K562 treated with DMSO at 1 percent for 12 hours (cell line): ENCODE results near the gene SCRN3. TPM values are rescaled to one million over a fixed set of nuclear protein-coding genes. Genes with fewer than 3 reads are reported as not detected.

ENCODE experiments used
- total RNA-seq: library from RNA; unstranded; fragments of 300-600 nt; gene quantifications from 2 replicates; pipeline ENCODE4 v1.2.3, GENCODE V29; 2022; ENCODE audit not compliant: insufficient read depth

SCRN3 gene, protein sequence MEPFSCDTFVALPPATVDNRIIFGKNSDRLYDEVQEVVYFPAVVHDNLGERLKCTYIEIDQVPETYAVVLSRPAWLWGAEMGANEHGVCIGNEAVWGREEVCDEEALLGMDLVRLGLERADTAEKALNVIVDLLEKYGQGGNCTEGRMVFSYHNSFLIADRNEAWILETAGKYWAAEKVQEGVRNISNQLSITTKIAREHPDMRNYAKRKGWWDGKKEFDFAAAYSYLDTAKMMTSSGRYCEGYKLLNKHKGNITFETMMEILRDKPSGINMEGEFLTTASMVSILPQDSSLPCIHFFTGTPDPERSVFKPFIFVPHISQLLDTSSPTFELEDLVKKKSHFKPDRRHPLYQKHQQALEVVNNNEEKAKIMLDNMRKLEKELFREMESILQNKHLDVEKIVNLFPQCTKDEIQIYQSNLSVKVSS
- 8.4 and 27.3 TPM in 2 replicates for total RNA-seq

GRCh38 chr2:174395284-174395968 is at the start of gene SCRN3:
SCRN3 (plus strand) TSS chr2:174395730; CDS start chr2:174398284, 2,554 bp downstream.

Other genes starting within 250 kb of the SCRN3 start
- gene OLA1, start 147.2 kb upstream of the SCRN3 start, total RNA-seq: 56.0 and 137 TPM in 2 replicates
- 0.64 TPM in 1 of 2 replicates, not detected in the other for gene SP9, start 60.8 kb upstream of the SCRN3 start, total RNA-seq
- 6.3 TPM in 1 of 2 replicates, not detected in the other for gene GPR155, start 91.3 kb downstream of the SCRN3 start, total RNA-seq
- 2.8 and 8.5 TPM in 2 replicates for gene WIPF1, start 202.1 kb downstream of the SCRN3 start, total RNA-seq